HFFc6 (cell line): ENCODE results near the gene PRELID3B. TPM values are rescaled to one million over a fixed set of nuclear protein-coding genes. Genes with fewer than 3 reads are reported as not detected.

Source experiments
- DNase-seq: peaks from one replicate; pipeline ENCODE4 v3.0.0-alpha.2; 2018
- H3K27ac Mint-ChIP-seq: 2 replicates; pipeline ENCODE4 v1.8.0; 2020; ENCODE audit warnings: mild to moderate bottlenecking, mixed read lengths
- H3K27me3 Mint-ChIP-seq: 2 replicates; pipeline ENCODE4 v1.8.0; 2021; ENCODE audit warnings: mild to moderate bottlenecking, moderate library complexity, mixed read lengths; ENCODE audit not compliant: insufficient read depth
- H3K36me3 Mint-ChIP-seq: 2 replicates; pipeline ENCODE4 v1.8.0; 2021; ENCODE audit warnings: low read depth, mixed read lengths
- H3K4me1 Mint-ChIP-seq: 2 replicates; pipeline ENCODE4 v1.8.0; 2020; ENCODE audit warnings: low read depth, mixed read lengths
- H3K4me3 Mint-ChIP-seq: 2 replicates; pipeline ENCODE4 v1.8.0; 2020; ENCODE audit warnings: mild to moderate bottlenecking, moderate library complexity, mixed read lengths
- H3K9me3 Mint-ChIP-seq: 2 replicates; pipeline ENCODE4 v1.8.0; 2020; ENCODE audit warnings: mild to moderate bottlenecking, mixed read lengths
- CTCF ChIP-seq: fragments of 200-600 bp; sonication (generic); IDR thresholded peaks from 2 replicates; pipeline ENCODE4 v1.5.0; 2021; ENCODE audit warnings: antibody characterized with exemption, mild to moderate bottlenecking
- total RNA-seq, 6 experiments: library from RNA; stranded (reverse); fragmentation: NEBNext Ultra II Directional; extraction: Animal tissue kit (Norgen Biotek cat#: 25700); gene quantifications; 2 replicates in 1 of 6; 3 replicates in 5 of 6; pipeline ENCODE4 v1.2.3, GENCODE V29; 2021

PRELID3B gene
- total RNA-seq, 6 experiments from 2014 or later: 55.2 to 64.1 (median 59.8) TPM

- Mint-ChIP-seq H3K36me3 (peaks cover 13% of the 10 kb centered on the region), H3K27me3 (no peaks in the 10 kb centered on the region; the same call in 1 of the 2 replicates), H3K9me3 (no peaks in the 10 kb centered on the region), H3K4me1 (peaks cover 21% of the 10 kb centered on the region), H3K27ac (no peak overlapping the region; the same call in none of the 2 replicates), H3K4me3 (peak overlapping the region; percentile 87)
- no peak for DNase-seq
- TF ChIP-seq CTCF: no peak
These were observed 37.6 kb downstream of the PRELID3B start for GRCh38 chr20:59004763-59005522.

- DNase-seq: no peak
- no peak for TF ChIP-seq CTCF
- Mint-ChIP-seq H3K27ac (peak overlapping the region; percentile 10; the same call in 1 of the 2 replicates), H3K27me3 (no peaks in the 10 kb centered on the region; the same call in 1 of the 2 replicates), H3K4me1 (peaks cover 20% of the 10 kb centered on the region), H3K4me3 (no peak overlapping the region), H3K9me3 (no peaks in the 10 kb centered on the region), H3K36me3 (peaks cover 13% of the 10 kb centered on the region)
These were observed 38.2 kb downstream of the PRELID3B start for GRCh38 chr20:59004493-59004762.

- Mint-ChIP-seq H3K36me3 (peaks cover 13% of the 10 kb centered on the region), H3K4me3 (no peak overlapping the region), H3K27me3 (no peaks in the 10 kb centered on the region; the same call in 1 of the 2 replicates), H3K9me3 (no peaks in the 10 kb centered on the region), H3K4me1 (peaks cover 20% of the 10 kb centered on the region), H3K27ac (peak overlapping the region; percentile 10; the same call in 1 of the 2 replicates)
- TF ChIP-seq CTCF: no peak
- no peak for DNase-seq
These were observed 38.6 kb downstream of the PRELID3B start for GRCh38 chr20:59003836-59004492.

- no peak for TF ChIP-seq CTCF
- DNase-seq: no peak
- H3K4me1 Mint-ChIP-seq: peaks cover 20% of the 10 kb centered on the region
- H3K4me3 Mint-ChIP-seq: no peak overlapping the region
- H3K9me3 Mint-ChIP-seq: no peaks in the 10 kb centered on the region
- no peak overlapping the region for H3K27ac Mint-ChIP-seq
- no peaks in the 10 kb centered on the region; the same call in 1 of the 2 replicates for H3K27me3 Mint-ChIP-seq
- H3K36me3 Mint-ChIP-seq: peaks cover 13% of the 10 kb centered on the region
These were observed 39.6 kb downstream of the PRELID3B start for GRCh38 chr20:59002874-59003399.

- no peak overlapping the region for H3K27ac Mint-ChIP-seq
- TF ChIP-seq CTCF: no peak
- H3K27me3 Mint-ChIP-seq: no peaks in the 10 kb centered on the region; the same call in 1 of the 2 replicates
- H3K9me3 Mint-ChIP-seq: no peaks in the 10 kb centered on the region
- H3K4me3 Mint-ChIP-seq: no peak overlapping the region
- H3K4me1 Mint-ChIP-seq: peaks cover 20% of the 10 kb centered on the region
- H3K36me3 Mint-ChIP-seq: peaks cover 18% of the 10 kb centered on the region
- DNase-seq: no peak
These were observed 40.2 kb downstream of the PRELID3B start for GRCh38 chr20:59002388-59002787.
